GM12865 (cell line): Measurements from ENCODE around the gene NHSL1.

ENCODE experiments used
- DNase-seq: peaks from one replicate; pipeline ENCODE4 v3.0.0; 2010; ENCODE audit warnings: low read depth
- H3K4me3 ChIP-seq: 2 replicates; pipeline ENCODE4 v1.5.1; 2011; ENCODE audit warnings: mild to moderate bottlenecking, low read depth, low read length, control low read depth
- CTCF ChIP-seq: IDR thresholded peaks from 2 replicates; pipeline ENCODE4 v1.5.1; 2011; ENCODE audit warnings: low read length, control low read depth, low read depth, inconsistent platforms; ENCODE audit not compliant: insufficient read depth; ENCODE audit errors: missing control alignments

NHSL1 gene

GRCh38 chr6:138482816-138483215, 16.5 kb downstream of the NHSL1 start:
- DNase-seq, result no peak
- TF ChIP-seq CTCF, result no peak
- no peak overlapping the region for H3K4me3 ChIP-seq

- no peak for DNase-seq
- TF ChIP-seq CTCF, result no peak
These were observed 18.9 kb downstream of the NHSL1 start for GRCh38 chr6:138480279-138480949.

GRCh38 chr6:138477913-138478539, 21.3 kb downstream of the NHSL1 start:
- no peak for TF ChIP-seq CTCF
- DNase-seq, result no peak
- no peak overlapping the region for H3K4me3 ChIP-seq

More at GRCh38 chr6:138480279-138480949, 18.9 kb downstream of the NHSL1 start:
- H3K4me3 ChIP-seq, result no peak overlapping the region

- H3K4me3 ChIP-seq, result no peak overlapping the region
- no peak for TF ChIP-seq CTCF
- DNase-seq, result no peak
These were observed 23.2 kb downstream of the NHSL1 start for GRCh38 chr6:138476116-138476515.

GRCh38 chr6:138473144-138473543, 26.1 kb downstream of the NHSL1 start:
- no peak overlapping the region for H3K4me3 ChIP-seq
- no peak for TF ChIP-seq CTCF
- no peak for DNase-seq

- no peak for TF ChIP-seq CTCF
- no peak overlapping the region for H3K4me3 ChIP-seq
- no peak for DNase-seq
These were observed 30.8 kb downstream of the NHSL1 start for GRCh38 chr6:138468320-138469015.
